NB4 (cell line): Measurements from ENCODE around the gene MCUB.

Experiments used
- DNase-seq: peaks from one replicate; pipeline ENCODE4 v3.0.0; 2010; ENCODE audit warnings: low read depth
- H3K4me3 ChIP-seq: one replicate; pipeline ENCODE4 v1.5.1; 2011; ENCODE audit warnings: mild to moderate bottlenecking, low read depth, low read length, moderate library complexity
- MYC ChIP-seq: IDR thresholded peaks from 2 replicates; pipeline ENCODE4 v1.6.1; 2011; ENCODE audit warnings: low read depth, low read length
- POLR2A ChIP-seq: IDR thresholded peaks from 2 replicates; pipeline ENCODE4 v1.6.1; 2011; ENCODE audit warnings: mild to moderate bottlenecking; ENCODE audit not compliant: insufficient read length; ENCODE audit errors: extremely low read depth
- TF ChIP-seq, protein P1 (sequence below): IDR thresholded peaks from 2 replicates; pipeline ENCODE4 v1.6.1; 2011; ENCODE audit warnings: low read depth, low read length
- TF ChIP-seq, protein P2 (sequence below): IDR thresholded peaks from one replicate; pipeline ENCODE4 v1.5.1; 2012; ENCODE audit warnings: low read depth, low read length

MCUB gene

DNA sequence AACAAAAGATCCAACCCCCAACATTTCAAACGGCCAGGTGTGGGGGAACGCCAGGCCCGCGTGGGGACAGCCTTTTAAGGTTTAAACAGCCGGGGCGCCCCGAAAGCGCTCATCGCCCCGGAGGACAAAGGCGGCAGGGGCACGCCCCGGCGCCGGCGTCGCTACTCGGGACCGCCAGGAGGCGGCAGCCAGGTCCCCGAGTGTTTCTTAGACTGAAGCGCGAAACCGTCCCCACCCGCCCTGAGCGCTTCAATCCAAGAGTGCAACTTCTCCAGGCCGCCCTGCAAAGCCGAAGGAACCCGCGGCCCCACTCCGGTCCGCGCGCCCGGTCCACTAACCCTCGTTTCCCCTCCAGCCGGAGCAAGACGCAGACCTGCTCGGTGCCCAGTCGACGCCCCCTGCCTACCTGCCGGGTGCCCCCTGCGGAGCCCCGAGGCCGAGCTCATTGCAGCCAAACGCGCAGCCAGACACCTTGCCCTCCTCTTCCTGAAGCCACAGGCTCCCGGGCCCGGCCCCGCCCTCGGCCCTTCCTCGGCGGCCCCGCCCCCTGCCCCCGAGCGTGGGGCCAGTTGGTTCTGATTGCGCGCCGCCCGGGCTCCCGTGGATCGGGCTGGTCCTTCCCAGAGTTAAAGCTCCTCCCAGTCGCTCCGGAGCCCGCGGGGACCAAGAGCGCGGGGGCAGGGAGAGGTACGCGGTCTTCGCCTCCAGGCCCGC, 143.1 kb downstream of the MCUB start, which contains the start of gene CASP6:
CASP6 (minus strand) TSS at position 496 of the 714 bp plus-strand sequence; CDS start at position 446, 50 bp downstream.
- DNase-seq: peak; percentile 85
- TF ChIP-seq, protein P1, sequence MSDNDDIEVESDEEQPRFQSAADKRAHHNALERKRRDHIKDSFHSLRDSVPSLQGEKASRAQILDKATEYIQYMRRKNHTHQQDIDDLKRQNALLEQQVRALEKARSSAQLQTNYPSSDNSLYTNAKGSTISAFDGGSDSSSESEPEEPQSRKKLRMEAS: 0 out of 2 replicates have a peak, but pooled peaks have one; percentile 37
- TF ChIP-seq, protein P2, sequence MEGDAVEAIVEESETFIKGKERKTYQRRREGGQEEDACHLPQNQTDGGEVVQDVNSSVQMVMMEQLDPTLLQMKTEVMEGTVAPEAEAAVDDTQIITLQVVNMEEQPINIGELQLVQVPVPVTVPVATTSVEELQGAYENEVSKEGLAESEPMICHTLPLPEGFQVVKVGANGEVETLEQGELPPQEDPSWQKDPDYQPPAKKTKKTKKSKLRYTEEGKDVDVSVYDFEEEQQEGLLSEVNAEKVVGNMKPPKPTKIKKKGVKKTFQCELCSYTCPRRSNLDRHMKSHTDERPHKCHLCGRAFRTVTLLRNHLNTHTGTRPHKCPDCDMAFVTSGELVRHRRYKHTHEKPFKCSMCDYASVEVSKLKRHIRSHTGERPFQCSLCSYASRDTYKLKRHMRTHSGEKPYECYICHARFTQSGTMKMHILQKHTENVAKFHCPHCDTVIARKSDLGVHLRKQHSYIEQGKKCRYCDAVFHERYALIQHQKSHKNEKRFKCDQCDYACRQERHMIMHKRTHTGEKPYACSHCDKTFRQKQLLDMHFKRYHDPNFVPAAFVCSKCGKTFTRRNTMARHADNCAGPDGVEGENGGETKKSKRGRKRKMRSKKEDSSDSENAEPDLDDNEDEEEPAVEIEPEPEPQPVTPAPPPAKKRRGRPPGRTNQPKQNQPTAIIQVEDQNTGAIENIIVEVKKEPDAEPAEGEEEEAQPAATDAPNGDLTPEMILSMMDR: peak; percentile 53
- TF ChIP-seq POLR2A (no peak), MYC (no peak)
- H3K4me3 ChIP-seq: peak within 1 kb of the TSS; percentile 72

DNA sequence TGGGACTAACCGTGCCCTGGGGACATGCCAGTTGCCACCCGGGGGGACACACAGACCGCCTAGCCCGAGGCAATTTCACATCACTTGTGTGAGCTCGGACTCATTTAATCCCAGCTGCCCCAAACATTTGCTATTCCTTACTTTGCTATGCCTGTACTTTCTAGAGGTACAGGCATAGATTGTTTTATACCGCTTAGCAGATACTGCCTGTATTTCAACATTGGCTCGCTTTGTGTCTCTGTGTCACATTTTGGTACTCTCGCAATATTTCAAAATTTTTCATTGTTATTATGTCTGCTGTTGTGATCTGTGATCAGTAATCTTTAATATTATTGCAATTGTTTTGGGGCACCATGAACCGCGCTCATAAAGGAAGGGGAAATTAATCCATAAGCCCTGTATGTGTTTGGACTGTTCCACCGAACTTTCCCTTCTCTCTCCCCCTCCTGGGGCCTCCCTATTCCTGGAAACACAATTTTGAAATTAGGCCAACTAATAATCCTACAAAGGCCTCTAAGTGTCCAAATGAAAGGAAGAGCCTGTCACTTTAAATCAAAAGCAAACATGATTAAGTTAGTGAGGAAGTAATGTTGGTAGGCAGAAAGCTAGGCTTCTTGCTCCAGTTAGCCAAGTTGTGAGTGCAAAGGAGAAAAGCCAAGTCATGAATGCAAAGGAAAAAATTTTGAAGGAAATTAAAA, 143.8 kb downstream of the MCUB start:
- peak; percentile 28 for DNase-seq
- H3K4me3 ChIP-seq: peak overlapping the region; percentile 72
- TF ChIP-seq, protein P1: no peak
- TF ChIP-seq, protein P2: no peak
- TF ChIP-seq POLR2A (no peak), MYC (no peak)

DNA sequence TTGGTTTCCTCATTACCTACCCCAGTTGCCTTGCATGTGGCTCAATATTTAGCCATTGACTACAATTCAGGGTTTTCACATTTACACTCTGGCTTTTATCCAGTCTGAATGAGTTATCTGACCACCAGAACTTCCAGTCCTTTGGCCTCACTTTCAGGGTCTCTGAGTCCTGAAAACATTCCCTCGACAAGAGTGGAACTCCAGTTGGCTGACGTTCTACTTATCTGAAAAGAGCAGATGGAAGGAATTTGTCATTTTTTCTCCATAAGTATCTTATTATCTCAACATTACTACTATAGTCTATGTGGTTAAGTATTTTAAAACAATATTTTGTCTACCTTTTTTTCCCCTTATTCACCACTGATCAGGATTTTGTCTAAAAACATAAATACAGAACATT, 148.4 kb downstream of the MCUB start:
- TF ChIP-seq, protein P1: no peak
- DNase-seq: no peak
- no peak overlapping the region for H3K4me3 ChIP-seq

DNA sequence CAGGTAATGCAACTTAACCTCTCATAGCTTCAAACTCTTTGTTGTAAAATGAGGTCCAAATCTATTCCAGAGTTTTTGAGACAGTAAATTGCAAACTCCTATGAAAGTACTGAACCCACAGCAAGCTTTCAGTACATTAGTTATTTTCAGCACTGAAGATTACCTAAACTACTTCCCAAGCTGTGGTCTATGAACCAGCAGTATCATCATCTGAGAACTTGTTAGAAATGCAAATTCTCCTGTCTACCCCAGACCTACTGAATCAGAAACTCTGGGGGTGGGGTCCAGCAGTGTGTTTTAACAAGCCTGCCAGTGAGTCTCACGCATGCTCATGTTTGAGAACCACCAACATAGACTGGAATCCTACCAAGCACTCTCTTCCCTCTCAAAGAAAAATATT, 148.9 kb downstream of the MCUB start:
- TF ChIP-seq, protein P1: no peak
- no peak for TF ChIP-seq POLR2A
- TF ChIP-seq MYC: no peak
- TF ChIP-seq, protein P2: no peak
- no peak for DNase-seq
- H3K4me3 ChIP-seq: no peak overlapping the region

DNA sequence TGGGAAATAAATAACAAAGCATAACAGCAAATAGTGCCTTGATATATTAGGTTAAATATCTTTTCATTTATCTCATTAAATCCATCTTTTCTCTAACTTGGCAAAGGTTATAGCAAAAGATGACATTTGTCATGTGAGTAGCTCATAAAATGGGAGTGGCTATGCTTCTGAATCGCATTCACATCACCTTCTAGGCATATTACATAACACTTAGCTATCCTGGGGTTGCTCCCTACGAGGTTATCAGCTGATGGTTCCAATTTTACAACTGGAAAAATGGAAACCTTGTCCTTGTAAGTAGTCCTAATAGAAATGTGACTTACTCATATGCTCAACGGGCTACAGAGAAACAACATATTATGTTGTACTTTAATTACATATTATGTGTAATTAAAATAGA, 153.5 kb downstream of the MCUB start:
- TF ChIP-seq MYC: no peak
- TF ChIP-seq, protein P1: no peak
- no peak for TF ChIP-seq POLR2A
- TF ChIP-seq, protein P2: no peak
- no peak overlapping the region for H3K4me3 ChIP-seq
- no peak for DNase-seq

DNA sequence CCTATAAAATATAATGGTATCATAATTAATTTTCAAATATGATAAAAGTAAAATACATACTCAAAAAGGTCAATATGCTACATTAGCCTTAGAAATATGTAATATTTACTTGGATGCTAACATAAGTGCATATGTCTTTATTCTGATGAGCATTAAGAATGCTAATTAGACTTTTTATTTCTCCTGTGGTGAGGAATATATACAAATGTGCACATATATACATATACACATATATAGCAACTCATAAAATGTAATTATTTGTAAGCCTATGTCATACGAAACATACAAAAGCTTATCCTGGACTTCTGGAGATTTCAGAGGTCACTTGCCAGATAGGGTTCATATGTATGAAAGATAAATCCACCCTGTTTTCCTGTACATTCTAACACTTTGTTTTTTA, 158.7 kb downstream of the MCUB start:
- TF ChIP-seq MYC: no peak
- no peak for TF ChIP-seq POLR2A
- TF ChIP-seq, protein P2: no peak
- TF ChIP-seq, protein P1: no peak

More for the DNA sequence above, 158.7 kb downstream of the MCUB start:
- no peak overlapping the region for H3K4me3 ChIP-seq
- no peak for DNase-seq
